Astrocyte of the hippocampus (primary cell): Measurements from ENCODE around the gene NPC1.

Source experiments
- DNase-seq: peaks from one replicate; pipeline ENCODE4 v3.0.0; 2011; ENCODE audit warnings: low read depth, low spot score

Gene NPC1

DNA sequence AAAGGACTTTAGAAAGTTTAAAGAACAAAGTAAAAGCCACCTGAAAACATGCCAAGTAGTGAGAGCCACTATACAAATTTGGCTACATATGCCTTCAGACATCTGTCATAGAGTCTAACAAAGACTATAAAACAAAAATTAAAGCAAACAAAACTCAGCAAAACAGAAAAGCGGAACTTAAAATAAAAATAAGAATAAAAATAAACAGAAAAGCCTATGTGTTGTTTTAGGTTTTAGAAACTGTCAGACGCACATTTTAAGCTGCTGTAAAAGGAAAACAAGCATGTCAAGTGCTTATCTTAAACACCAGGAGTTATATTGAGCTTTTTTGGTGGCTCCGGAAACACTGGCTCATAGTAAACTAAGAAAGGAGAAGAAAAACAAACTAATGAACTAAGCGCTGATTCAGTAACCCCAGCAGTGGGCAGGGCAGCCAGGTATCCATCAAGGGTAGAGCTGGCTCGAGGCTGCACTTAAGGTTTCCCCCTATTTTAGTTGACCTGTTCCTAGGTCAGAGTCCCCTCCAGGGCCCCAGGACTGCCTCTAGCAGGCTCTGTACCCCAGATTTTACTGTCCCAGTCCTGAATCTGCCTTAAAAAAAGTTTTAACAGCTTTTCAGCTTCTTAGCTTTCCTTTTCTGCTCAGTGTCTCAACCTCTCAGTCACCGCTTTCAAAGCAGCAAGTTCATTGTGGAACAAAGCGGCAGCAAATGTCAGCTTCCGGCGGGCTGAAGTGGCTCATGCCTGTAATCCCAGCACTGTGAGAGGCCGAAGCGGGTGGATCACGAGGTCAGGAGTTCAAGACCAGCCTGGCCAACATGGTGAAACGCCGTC is 98.4 kb downstream of the NPC1 start:
- DNase-seq = peak; percentile 38

DNA sequence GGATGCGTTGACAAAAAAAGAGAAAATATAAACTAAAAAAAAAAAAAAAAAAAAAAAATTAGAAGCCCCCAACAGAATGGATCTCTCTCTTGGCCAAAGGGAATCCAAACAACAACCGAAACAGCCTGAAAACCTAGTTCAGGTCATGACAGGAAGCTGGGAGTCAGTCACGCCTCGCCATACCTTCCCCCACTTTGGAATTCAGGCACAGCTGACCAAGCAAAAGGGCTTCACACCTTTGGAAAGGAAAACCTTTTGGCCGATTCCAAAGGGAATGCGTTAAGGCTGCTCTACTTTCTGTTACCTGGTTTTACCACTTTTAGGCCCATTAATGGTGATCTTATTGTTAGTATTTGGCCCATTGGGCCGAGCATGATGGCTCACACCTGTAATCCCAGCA is 100.9 kb downstream of the NPC1 start:
- no peak for DNase-seq

DNA sequence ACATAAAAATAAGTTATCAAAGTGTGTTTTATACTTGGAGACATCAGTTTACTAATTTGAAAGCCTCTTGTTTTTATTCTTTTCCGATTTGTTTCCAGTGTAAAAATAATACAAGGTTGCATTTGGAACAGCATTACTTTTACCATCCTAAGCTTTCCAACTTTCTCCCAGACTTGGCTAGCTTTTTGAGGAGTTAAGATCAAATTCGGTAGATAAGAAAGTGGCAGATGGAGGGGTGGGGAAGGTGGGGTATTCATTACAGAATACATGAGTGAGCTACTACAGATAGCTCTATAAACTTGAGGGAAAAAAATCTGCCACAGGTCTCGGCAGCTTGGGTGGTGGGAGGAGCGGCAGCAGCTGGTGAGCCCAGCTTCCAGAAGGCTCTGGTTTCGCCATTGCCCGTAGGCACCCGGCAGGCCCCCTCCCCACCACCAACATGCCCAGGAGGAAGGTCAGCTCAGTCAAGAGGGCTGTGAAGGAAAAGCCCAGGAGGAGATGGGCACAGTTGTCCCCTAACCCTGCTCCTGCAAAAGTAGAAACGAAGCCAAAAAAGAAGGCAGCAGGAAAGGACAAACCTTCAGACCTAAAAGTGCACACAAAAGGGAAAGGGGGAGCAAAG is 101.6 kb downstream of the NPC1 start:
- no peak for DNase-seq
